Germinal center (tissue), 1 donor: ENCODE data around the gene LRCH1.
A peak's percentile ranks its signal among the peaks of the same experiment; 100 is the strongest.

Source experiments
- DNase-seq: peaks from one replicate; pipeline ENCODE4 v3.0.0; 2012; ENCODE audit warnings: mixed read lengths, low spot score

The LRCH1 gene

GRCh38 chr13:46712524-46712923 lies 159.6 kb downstream of the LRCH1 start:
- no peak for DNase-seq

GRCh38 chr13:46715363-46715762 lies 162.4 kb downstream of the LRCH1 start:
- DNase-seq, result no peak

- no peak for DNase-seq
Measured at GRCh38 chr13:46716821-46717220, 163.9 kb downstream of the LRCH1 start.

GRCh38 chr13:46717275-46717674 lies 164.3 kb downstream of the LRCH1 start:
- no peak for DNase-seq

- DNase-seq, result no peak
Measured at GRCh38 chr13:46717856-46718255, 164.9 kb downstream of the LRCH1 start.

- no peak for DNase-seq
Measured at GRCh38 chr13:46720189-46720588, 167.2 kb downstream of the LRCH1 start.

GRCh38 chr13:46721054-46721453 lies 168.1 kb downstream of the LRCH1 start:
- peak; percentile 24 for DNase-seq

- no peak for DNase-seq
Measured at GRCh38 chr13:46726347-46726746, 173.4 kb downstream of the LRCH1 start.

- peak; percentile 10 for DNase-seq
Measured at GRCh38 chr13:46728777-46729176, 175.8 kb downstream of the LRCH1 start.

GRCh38 chr13:46731535-46731934 lies 178.6 kb downstream of the LRCH1 start:
- no peak for DNase-seq

- no peak for DNase-seq
Measured at GRCh38 chr13:46735425-46735824, 182.5 kb downstream of the LRCH1 start.

- no peak for DNase-seq
Measured at GRCh38 chr13:46736541-46737310, 183.8 kb downstream of the LRCH1 start.

GRCh38 chr13:46738055-46738454 lies 185.1 kb downstream of the LRCH1 start:
- DNase-seq, result no peak

- DNase-seq, result no peak
Measured at GRCh38 chr13:46738766-46739165, 185.8 kb downstream of the LRCH1 start.

GRCh38 chr13:46739447-46740098 lies 186.6 kb downstream of the LRCH1 start:
- DNase-seq, result no peak

- DNase-seq, result no peak
Measured at GRCh38 chr13:46743191-46743590, 190.2 kb downstream of the LRCH1 start.

GRCh38 chr13:46745062-46745461 lies 192.1 kb downstream of the LRCH1 start:
- DNase-seq, result no peak

GRCh38 chr13:46745706-46746105 lies 192.7 kb downstream of the LRCH1 start:
- DNase-seq, result no peak

GRCh38 chr13:46747031-46747820 lies 194.3 kb downstream of the LRCH1 start:
- no peak for DNase-seq

- DNase-seq, result no peak
Measured at GRCh38 chr13:46748300-46748699, 195.3 kb downstream of the LRCH1 start.

GRCh38 chr13:46749951-46750350 lies 197.0 kb downstream of the LRCH1 start:
- no peak for DNase-seq

GRCh38 chr13:46751811-46752635 lies 199.1 kb downstream of the LRCH1 start:
- peak; percentile 15 for DNase-seq
